Panc1 (cell line): Measurements from ENCODE around the gene C2orf81. TPM values are rescaled to one million over a fixed set of nuclear protein-coding genes. Genes with fewer than 3 reads are reported as not detected.
"Not testable (repeated sequence)": the region's sequence is repeated elsewhere in the genome, so short reads cannot be mapped to it uniquely, and the experiment has no call there.

Source experiments
- ATAC-seq: fragments of 200-7000 bp; cut with Tn5 transposase; 2 replicates; pipeline ENCODE4 v1.9.1; 2020; ENCODE audit warnings: mild to moderate bottlenecking, moderate library complexity
- BruUV-seq: library from RNA; stranded (reverse); fragments of 400-500 nt; replicated peaks from 2 replicates; lab custom pipeline; 2021; lab: Mats Ljungman, UMichigan
- CTCF ChIA-PET: fragments of 300-600 bp; sonication (Branson Sonifier 250); formaldehyde crosslinking; loops from one replicate; lab custom pipeline; 2022; ENCODE audit warnings: antibody characterized with exemption; lab: Charles Lee
- POLR2A ChIA-PET: fragments of 300-600 bp; sonication (Branson Sonifier 250); formaldehyde crosslinking; loops from one replicate; lab custom pipeline; 2022; ENCODE audit warnings: antibody characterized with exemption; lab: Charles Lee
- DNase-seq: peaks from one replicate; pipeline ENCODE4 v3.0.0-alpha.2; 2010; ENCODE audit warnings: low read depth, low spot score
- H3K27ac ChIP-seq: 2 replicates; pipeline ENCODE4 v1.5.1; 2011; ENCODE audit warnings: mild to moderate bottlenecking, low read length, inconsistent platforms
- H3K27me3 ChIP-seq: fragments of 200-500 bp; sonication (Bioruptor generic); 2 replicates; pipeline ENCODE4 v1.6.0; 2014; ENCODE audit warnings: low read length, inconsistent platforms; ENCODE audit not compliant: control insufficient read depth, insufficient read depth
- H3K36me3 ChIP-seq: fragments of 200-500 bp; sonication (Bioruptor generic); 2 replicates; pipeline ENCODE4 v1.5.1; 2014; ENCODE audit warnings: inconsistent platforms, mild to moderate bottlenecking, low read length, moderate library complexity; ENCODE audit not compliant: control insufficient read depth, insufficient read depth
- H3K4me1 ChIP-seq: 2 replicates; pipeline ENCODE4 v1.5.1; 2011; ENCODE audit warnings: inconsistent platforms, mild to moderate bottlenecking, low read length, moderate library complexity; ENCODE audit not compliant: control insufficient read depth, insufficient read depth
- H3K4me3 ChIP-seq, 2 experiments: 2 replicates each; pipeline ENCODE4 v1.5.1; 2011 to 2012; ENCODE audit warnings: low read depth in 2 of 2, low read length in 2 of 2, mild to moderate bottlenecking in 2 of 2, inconsistent platforms in 1 of 2, moderate library complexity in 1 of 2
- H3K9me3 ChIP-seq: fragments of 200-500 bp; sonication (Bioruptor generic); 2 replicates; pipeline ENCODE4 v1.5.1; 2014; ENCODE audit warnings: low read depth, mild to moderate bottlenecking, inconsistent platforms, low read length, moderate library complexity; ENCODE audit not compliant: control insufficient read depth, insufficient read depth
- POLR2AphosphoS5 ChIP-seq: IDR thresholded peaks from 2 replicates; pipeline ENCODE4 v1.6.1; 2012; ENCODE audit warnings: mild to moderate bottlenecking, low read depth, low read length, moderate library complexity
- SIN3A ChIP-seq: IDR thresholded peaks from 2 replicates; pipeline ENCODE4 v1.6.1; 2012; ENCODE audit warnings: low read depth, mild to moderate bottlenecking, low read length, moderate library complexity, borderline replicate concordance; ENCODE audit not compliant: insufficient read depth
- TCF7L2 ChIP-seq: IDR thresholded peaks from 2 replicates; pipeline ENCODE4 v1.6.1; 2011; ENCODE audit warnings: mild to moderate bottlenecking, low read depth, low read length, inconsistent platforms
- in situ Hi-C: cut with HindIII; loops from 2 replicates; pipeline ENCODE4 v1.10.0; 2016; ENCODE audit warnings: low sequenced_read_pairs, low pct_unique_long_range_greater_than_20kb
- intact Hi-C: fragments of 100-400 bp; cut with micrococcal nuclease; formaldehyde crosslinking; loops from one replicate; pipeline ENCODE4 v1.10.0; 2022; ENCODE audit not compliant: unreplicated experiment
- total RNA-seq: library from RNA; stranded (reverse); gene quantifications from one replicate; pipeline ENCODE4 v1.2.1, GENCODE V29; 2021; ENCODE audit not compliant: unreplicated experiment
- TF ChIP-seq, protein P1 (sequence below), 2 experiments: IDR thresholded peaks; 2 replicates each; pipeline ENCODE4 v1.6.1; 2011 to 2012; ENCODE audit warnings: low read depth in 2 of 2, control low read depth in 1 of 2, low read length in 1 of 2, mild to moderate bottlenecking in 1 of 2, moderate library complexity in 1 of 2; ENCODE audit not compliant: insufficient read depth in 1 of 2
- TF ChIP-seq, protein P2 (sequence below): fragments of 450-650 bp; IDR thresholded peaks from 2 replicates; pipeline ENCODE4 v1.5.1; 2017; ENCODE audit warnings: mild to moderate bottlenecking

C2orf81 gene
- total RNA-seq, 1 experiment from 2014 or later = 3.9 TPM

DNA sequence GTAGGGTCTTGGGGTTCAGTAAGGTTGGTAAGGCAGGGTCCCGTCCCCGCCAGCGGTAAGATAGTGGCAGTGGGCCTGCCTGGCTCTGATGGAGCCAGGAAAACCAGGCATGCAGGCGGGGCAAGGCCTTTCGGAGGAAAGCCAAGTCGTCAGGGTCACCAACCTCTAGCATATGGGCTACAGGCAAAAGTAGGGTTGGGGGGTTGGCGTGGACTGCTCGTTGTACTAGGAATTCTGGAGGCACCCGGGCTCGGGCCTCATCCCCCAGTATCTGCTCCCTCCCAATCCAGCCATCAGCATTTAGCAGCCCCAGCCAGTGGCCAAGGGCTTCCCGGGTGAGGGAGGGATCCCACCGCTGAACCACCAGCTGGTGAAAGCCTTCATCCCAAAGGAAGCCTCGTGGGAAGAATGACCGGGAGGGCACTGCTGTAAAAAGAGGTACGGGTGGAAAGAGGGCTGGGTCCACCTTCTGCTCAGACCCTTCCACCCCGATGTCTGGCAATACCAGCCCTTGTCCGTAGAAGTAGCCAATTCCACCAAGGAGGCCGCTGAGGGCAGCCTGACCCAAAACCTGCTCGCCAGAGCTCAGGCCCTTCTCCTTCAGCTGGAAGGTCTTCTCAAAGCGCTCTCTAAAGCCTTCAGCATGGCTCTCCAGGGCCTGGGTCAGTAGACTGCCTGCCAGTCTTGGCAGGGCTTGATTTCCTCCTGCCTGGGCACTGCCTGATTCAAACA is 40.8 kb upstream of the C2orf81 start:
- Histone ChIP-seq H3K27me3 (no peaks in the 10 kb centered on the region), H3K4me3 (no peak overlapping the region), H3K27ac (no peak overlapping the region), H3K4me1 (peaks cover 8% of the 10 kb centered on the region), H3K9me3 (no peaks in the 10 kb centered on the region), H3K36me3 (peaks cover 2% of the 10 kb centered on the region; the same call in 1 of the 2 replicates)
- TF ChIP-seq, protein P1, sequence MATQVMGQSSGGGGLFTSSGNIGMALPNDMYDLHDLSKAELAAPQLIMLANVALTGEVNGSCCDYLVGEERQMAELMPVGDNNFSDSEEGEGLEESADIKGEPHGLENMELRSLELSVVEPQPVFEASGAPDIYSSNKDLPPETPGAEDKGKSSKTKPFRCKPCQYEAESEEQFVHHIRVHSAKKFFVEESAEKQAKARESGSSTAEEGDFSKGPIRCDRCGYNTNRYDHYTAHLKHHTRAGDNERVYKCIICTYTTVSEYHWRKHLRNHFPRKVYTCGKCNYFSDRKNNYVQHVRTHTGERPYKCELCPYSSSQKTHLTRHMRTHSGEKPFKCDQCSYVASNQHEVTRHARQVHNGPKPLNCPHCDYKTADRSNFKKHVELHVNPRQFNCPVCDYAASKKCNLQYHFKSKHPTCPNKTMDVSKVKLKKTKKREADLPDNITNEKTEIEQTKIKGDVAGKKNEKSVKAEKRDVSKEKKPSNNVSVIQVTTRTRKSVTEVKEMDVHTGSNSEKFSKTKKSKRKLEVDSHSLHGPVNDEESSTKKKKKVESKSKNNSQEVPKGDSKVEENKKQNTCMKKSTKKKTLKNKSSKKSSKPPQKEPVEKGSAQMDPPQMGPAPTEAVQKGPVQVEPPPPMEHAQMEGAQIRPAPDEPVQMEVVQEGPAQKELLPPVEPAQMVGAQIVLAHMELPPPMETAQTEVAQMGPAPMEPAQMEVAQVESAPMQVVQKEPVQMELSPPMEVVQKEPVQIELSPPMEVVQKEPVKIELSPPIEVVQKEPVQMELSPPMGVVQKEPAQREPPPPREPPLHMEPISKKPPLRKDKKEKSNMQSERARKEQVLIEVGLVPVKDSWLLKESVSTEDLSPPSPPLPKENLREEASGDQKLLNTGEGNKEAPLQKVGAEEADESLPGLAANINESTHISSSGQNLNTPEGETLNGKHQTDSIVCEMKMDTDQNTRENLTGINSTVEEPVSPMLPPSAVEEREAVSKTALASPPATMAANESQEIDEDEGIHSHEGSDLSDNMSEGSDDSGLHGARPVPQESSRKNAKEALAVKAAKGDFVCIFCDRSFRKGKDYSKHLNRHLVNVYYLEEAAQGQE (IDR thresholded peaks at IDR 0.05; ENCODE audit: insufficient read depth in 1 of 2, low read depth in 2 of 2, low read length in 1 of 2) = no peak
- TF ChIP-seq, protein P2, sequence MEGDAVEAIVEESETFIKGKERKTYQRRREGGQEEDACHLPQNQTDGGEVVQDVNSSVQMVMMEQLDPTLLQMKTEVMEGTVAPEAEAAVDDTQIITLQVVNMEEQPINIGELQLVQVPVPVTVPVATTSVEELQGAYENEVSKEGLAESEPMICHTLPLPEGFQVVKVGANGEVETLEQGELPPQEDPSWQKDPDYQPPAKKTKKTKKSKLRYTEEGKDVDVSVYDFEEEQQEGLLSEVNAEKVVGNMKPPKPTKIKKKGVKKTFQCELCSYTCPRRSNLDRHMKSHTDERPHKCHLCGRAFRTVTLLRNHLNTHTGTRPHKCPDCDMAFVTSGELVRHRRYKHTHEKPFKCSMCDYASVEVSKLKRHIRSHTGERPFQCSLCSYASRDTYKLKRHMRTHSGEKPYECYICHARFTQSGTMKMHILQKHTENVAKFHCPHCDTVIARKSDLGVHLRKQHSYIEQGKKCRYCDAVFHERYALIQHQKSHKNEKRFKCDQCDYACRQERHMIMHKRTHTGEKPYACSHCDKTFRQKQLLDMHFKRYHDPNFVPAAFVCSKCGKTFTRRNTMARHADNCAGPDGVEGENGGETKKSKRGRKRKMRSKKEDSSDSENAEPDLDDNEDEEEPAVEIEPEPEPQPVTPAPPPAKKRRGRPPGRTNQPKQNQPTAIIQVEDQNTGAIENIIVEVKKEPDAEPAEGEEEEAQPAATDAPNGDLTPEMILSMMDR = no peak
- TF ChIP-seq SIN3A = no peak
- no peak for TF ChIP-seq TCF7L2
- TF ChIP-seq POLR2AphosphoS5 = no peak
- no TSS peak for BruUV-seq
- ChIA-PET CTCF (interaction anchor here (0.5 kb wide), 1 partner anchor 254 kb away, joined by 4 read pairs; no protein-coding TSS in a partner anchor), POLR2A (no interaction called here)
- no peak for ATAC-seq
- intact Hi-C loops = no loop called here
- in situ Hi-C loops = no loop called here
- DNase-seq = no peak

DNA sequence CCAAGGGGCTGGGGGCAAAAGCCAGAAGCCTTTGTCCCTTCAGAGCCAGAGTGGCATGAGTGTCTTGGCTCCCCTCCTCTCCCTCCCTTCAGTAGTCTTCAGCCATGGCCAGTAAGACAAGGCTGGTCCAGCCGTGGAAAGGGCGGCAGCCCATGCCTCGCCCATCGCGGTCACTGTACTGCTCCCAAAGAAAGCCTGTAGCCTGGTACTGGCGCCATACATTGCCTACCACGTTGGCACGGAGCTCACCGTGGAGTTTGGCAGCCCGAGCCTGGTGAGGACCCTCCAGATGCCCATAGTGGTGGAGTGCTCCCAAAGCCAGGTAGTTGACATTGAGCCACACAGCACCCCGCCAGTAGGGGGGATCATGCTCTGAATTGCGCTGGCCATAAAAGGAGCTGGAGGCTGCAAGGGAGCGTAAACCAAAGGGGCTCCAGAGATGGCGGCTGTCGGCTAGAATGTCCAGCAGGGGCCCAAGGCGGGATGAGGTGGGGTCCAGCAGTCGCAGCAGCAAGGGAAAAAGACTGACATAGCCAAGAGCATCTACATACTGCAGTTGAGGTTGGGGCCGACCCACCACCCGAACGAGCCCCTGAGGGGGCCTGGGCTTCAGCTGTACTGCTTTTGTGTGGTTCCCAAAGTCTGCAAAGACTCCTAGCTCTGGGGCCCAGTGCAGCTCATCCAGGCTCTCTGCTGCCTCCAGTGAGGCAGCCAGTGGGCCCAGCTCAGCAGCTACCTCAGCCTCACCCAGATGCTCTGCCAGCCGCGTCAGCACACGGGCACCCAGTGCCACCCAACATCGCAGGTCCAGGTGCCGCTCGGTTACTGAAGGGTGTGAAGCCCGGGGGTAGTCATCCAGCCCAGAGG is 40.0 kb upstream of the C2orf81 start:
- H3K27me3 ChIP-seq = no peaks in the 10 kb centered on the region
- POLR2A ChIA-PET = no interaction called here
- in situ Hi-C loops (no loop called here), intact Hi-C loops (no loop called here)
- no TSS peak for BruUV-seq
- CTCF ChIA-PET = interaction anchor here (0.5 kb wide), 1 partner anchor 255 kb away, joined by 4 read pairs; no protein-coding TSS in a partner anchor
- H3K4me3 ChIP-seq = no peak overlapping the region
- TF ChIP-seq, protein P2 = peak; percentile 65; the same call in 1 of the 2 replicates
- TF ChIP-seq POLR2AphosphoS5 = no peak
- ATAC-seq (no peak), DNase-seq (no peak)
- no peaks in the 10 kb centered on the region for H3K9me3 ChIP-seq
- no peak overlapping the region for H3K27ac ChIP-seq
- peaks cover 13% of the 10 kb centered on the region for H3K4me1 ChIP-seq
- H3K36me3 ChIP-seq = peaks cover 2% of the 10 kb centered on the region; the same call in 1 of the 2 replicates

DNA sequence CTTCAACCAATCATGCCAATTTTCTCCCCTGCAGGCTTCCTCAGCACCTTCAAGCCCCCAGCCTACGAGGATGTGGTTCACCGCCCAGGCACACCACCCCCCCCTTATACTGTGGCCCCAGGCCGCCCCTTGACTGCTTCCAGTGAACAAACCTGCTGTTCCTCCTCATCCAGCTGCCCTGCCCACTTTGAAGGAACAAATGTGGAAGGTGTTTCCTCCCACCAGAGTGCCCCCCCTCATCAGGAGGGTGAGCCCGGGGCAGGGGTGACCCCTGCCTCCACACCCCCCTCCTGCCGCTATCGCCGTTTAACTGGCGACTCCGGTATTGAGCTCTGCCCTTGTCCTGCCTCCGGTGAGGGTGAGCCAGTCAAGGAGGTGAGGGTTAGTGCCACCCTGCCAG is 38.8 kb upstream of the C2orf81 start:
- H3K27ac ChIP-seq, H3K9me3 ChIP-seq, H3K36me3 ChIP-seq, DNase-seq, H3K27me3 ChIP-seq, H3K4me3 ChIP-seq, in situ Hi-C loops, BruUV-seq, intact Hi-C loops, ATAC-seq: not testable (repeated sequence)
- H3K4me1 ChIP-seq = peaks cover 20% of the 10 kb centered on the region
- CTCF ChIA-PET = interaction anchor here (0.6 kb wide), 1 partner anchor 210 kb away, joined by 3 read pairs; no protein-coding TSS in a partner anchor
- POLR2A ChIA-PET = interaction anchor here (0.6 kb wide), 1 partner anchor 15 kb away, joined by 4 read pairs; no protein-coding TSS in a partner anchor
